H54 (cell line): ENCODE measurements around the gene SH2D2A.
A peak's percentile ranks its signal among the peaks of the same experiment; 100 is the strongest.

Experiments used
- DNase-seq: peaks from one replicate; pipeline ENCODE4 v3.0.0; 2011; ENCODE audit warnings: low spot score, mixed read lengths; ENCODE audit not compliant: insufficient read length
- FAIRE-seq: peaks from 3 replicates; lab custom pipeline; 2011; peaks lifted over from hg19 to GRCh38; lab: Jason Lieb, UNC
- POLR2A ChIP-seq: IDR thresholded peaks from 2 replicates; pipeline ENCODE4 v1.6.1; 2011; ENCODE audit warnings: low read depth, mild to moderate bottlenecking, low read length

Gene SH2D2A

GRCh38 chr1:156823210-156823790 lies 6.7 kb upstream of the SH2D2A start:
- TF ChIP-seq POLR2A = no peak
- FAIRE-seq (no peak), DNase-seq (no peak)

- FAIRE-seq = no peak
Measured at GRCh38 chr1:156822680-156823079, 6.0 kb upstream of the SH2D2A start.

GRCh38 chr1:156821801-156822200 lies 5.2 kb upstream of the SH2D2A start:
- DNase-seq (no peak), FAIRE-seq (no peak)
- no peak for TF ChIP-seq POLR2A

More at GRCh38 chr1:156822680-156823079, 6.0 kb upstream of the SH2D2A start:
- no peak for TF ChIP-seq POLR2A
- no peak for DNase-seq

GRCh38 chr1:156815961-156816422 lies 656 bp downstream of the SH2D2A start:
- DNase-seq (no peak), FAIRE-seq (no peak)
- no peak for TF ChIP-seq POLR2A

GRCh38 chr1:156815307-156815826 lies 1.3 kb downstream of the SH2D2A start:
- FAIRE-seq = peak; percentile 48
- peak; percentile 91 for DNase-seq
- no peak for TF ChIP-seq POLR2A

GRCh38 chr1:156814571-156815260 lies 1.9 kb downstream of the SH2D2A start:
- DNase-seq (peak; percentile 63), FAIRE-seq (no peak)
- TF ChIP-seq POLR2A = no peak

GRCh38 chr1:156813750-156814570 lies 2.7 kb downstream of the SH2D2A start:
- FAIRE-seq (no peak), DNase-seq (no peak)
- no peak for TF ChIP-seq POLR2A

GRCh38 chr1:156813298-156813697 lies 3.4 kb downstream of the SH2D2A start:
- no peak for TF ChIP-seq POLR2A

GRCh38 chr1:156812293-156812990 lies 4.2 kb downstream of the SH2D2A start:
- TF ChIP-seq POLR2A = no peak
- no peak for FAIRE-seq
- DNase-seq = no peak

More at GRCh38 chr1:156813298-156813697, 3.4 kb downstream of the SH2D2A start:
- DNase-seq = no peak
- FAIRE-seq = no peak

- DNase-seq (no peak), FAIRE-seq (no peak)
- TF ChIP-seq POLR2A = no peak
Measured at GRCh38 chr1:156811168-156811567, 5.5 kb downstream of the SH2D2A start.

GRCh38 chr1:156809711-156810366 lies 6.8 kb downstream of the SH2D2A start:
- no peak for DNase-seq
- no peak for FAIRE-seq
- no peak for TF ChIP-seq POLR2A

- FAIRE-seq = no peak
- no peak for TF ChIP-seq POLR2A
- no peak for DNase-seq
Measured at GRCh38 chr1:156809281-156809680, 7.4 kb downstream of the SH2D2A start.
